ENCODE results near the gene FAM53B.

FAM53B gene

DNA sequence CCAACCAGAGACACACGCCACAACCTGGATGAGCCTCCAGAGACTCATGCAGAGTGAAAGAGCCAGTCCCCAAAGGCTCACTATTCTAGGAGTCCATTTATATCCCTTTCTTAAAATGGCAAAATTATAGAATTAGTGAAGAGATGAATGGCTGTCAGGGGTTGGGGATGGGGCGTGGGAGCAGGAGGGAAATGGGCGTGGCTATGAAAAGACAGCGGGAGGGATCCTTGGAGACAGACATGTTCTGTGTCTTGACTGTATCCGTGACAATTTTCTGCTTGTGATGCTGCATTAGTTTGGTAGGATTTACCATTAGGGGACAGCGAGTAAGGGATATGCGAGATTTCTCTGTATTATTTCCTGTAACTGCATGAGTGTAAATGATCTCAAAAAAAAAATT lies 33.0 kb downstream of the FAM53B start:
- DNase-seq, result no peak

DNA sequence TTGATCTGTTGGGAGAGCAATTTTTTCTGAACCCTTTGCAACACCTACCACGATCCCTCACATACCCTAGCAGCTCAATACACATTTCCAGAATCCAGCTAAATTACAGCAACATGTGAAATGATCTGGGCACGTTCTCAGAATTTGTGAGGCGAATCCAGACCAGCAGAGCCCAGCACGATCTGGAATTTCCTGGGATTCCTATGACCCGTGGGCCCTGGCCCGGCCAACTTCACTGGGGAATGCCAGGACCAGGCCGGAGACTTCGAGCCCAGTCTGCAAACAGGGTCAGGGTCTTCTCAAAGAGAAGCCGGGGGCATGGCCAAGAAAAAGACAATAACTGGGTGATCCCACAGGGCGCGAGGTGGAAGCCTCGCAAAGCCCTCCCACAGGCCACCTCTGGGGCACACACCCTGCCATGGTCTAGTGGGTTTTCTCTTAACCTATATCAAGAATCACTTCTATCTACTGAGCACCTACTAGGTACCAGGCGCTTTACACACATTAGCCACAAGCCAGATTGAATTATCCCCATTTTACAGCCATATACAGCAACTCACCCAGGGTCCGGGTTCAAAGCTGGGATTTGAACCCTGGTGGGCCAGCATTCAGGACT lies 33.8 kb downstream of the FAM53B start:
- DNase-seq, result no peak

DNA sequence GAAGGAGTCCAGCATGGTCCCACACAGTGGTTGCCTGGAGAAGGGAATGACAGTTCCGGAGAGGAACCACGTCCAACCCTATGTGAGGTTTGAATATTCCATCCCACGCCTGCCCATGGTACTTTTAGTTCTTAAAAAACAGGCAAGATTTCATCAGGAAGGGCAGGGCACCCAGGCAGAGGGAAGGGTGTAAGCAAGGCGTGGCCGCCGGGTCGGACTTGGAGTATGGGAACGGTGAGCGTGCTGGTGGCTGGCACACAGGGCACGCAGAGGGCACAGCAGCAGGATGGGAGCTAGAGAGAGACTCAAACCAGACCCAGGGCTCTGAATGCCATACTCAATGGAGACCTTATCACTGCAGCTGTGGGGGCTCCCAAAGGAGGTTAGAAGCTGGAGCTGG lies 34.3 kb downstream of the FAM53B start:
- DNase-seq, result peak in 11 of 58 donors; percentile 31 to 78 (median 37)

DNA sequence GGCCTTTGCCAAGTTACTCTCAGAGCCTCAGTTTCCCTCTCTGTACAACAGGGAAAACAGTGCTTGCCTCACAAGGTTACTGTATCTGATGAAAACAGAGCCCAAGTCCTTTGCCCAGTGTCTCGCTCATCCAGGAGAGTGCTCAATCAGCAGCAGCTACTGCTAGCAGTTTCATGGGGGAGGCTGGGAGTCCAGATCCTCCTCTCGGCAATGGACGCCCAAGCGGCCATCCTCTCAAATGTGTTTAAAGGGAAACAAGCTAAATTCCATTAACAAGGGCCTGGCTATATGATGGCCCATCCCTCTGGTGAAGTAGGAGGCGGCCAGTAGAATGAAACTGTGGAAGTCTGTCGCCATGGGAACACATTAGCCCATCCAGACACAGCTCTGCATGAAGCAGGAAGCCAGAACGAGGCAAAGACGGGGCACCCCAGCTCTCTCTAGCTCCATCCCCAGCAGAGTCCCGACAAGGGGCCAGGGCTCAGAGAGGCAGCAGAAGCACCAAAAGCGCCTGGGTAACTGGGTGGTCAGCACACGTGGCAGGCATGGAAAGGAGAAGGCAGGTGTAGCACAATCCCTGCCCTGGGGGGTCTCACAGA lies 35.2 kb downstream of the FAM53B start:
- peak in 15 of 58 donors; percentile 24 to 60 (median 48) for DNase-seq

DNA sequence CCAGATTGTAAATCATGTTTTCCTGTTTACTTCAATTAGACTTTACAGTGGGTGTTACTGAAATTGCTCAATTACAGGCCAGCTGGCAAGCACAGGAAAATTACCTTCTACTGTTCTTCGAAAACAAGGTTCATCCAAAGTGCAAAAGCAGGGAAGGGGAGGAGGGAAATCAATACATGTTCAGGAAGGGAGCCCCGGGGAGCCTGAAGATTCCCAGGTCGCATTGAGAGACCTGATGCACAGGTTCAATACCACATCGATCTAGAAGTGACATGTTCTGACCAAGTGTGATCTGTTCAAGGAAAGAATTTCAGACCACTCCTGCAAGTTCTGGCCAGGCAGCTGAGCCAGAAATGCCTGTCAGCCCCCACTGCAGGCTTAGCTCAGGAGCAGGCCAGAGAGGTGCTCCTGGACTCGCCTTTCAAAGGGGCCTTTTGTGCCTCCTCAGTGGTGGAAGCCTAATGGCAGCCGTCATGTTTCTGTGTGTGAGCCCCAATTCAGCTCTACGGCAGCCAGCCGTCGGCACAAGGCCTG lies 35.9 kb downstream of the FAM53B start:
- no peak for DNase-seq

DNA sequence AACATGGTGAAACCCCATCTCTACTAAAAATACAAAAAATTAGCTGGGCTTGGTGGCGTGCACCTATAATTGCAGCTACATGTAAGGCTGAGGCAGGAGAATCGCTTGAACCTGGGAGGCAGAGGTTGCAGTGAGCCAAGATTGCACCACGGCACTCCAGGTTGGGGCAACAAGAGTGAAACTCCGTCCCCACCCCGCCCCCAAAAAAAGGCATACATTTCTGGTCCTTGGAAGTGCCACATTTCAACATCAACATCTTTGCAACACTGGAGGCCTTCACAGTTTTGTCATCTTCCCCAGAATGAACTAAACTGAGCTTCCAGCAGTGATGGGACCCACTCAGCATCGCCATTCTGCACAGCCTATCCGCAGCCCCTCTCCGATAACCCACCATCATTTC lies 36.6 kb downstream of the FAM53B start:
- DNase-seq, result no peak

DNA sequence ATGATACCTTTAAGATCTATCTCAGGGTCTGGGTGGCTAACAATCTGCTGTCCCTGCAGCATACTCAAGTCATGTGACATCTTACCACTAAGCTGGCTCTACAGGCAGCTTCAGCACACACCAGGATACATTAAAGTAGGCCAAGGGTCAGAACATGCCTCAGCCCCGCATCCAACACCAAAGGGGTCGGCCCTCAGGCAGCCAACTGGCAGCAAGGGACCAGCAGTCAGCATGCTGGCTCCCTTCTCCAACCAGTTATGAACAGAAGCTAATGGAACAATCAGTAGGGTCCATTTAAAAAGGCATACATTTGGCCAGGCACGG lies 37.1 kb downstream of the FAM53B start:
- DNase-seq, result no peak

DNA sequence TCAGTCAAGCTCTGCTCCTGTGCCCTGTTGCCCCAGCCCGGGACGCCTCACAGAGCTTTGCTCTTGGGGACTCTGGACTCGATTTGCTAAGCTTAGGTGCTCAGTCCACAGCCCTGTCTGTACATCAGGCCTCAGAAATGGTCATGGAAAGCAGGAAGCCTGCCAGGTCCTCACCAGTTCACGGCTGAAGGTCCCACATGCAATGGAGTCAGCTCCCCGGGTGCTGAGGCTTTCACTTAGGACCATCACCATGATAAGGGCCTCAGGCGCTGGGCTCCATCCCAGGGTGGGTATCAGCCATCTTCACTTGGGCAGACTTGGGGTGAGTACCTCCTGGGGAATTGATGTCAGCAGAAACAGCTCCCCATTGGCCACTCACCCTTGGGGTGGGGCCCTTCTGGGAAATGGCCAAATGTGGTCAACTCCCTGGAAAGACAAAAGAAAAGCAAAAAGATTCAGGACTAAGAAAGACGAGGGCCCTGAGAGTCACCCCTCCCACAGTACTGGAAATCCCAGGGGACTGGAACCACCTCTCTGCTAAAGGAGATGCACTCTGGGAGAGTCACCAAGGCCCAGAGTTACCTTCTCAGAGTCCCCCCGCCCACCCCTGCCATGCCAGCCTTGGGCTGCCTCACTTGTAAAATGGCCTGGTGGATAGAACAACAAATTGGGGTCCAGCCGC lies 37.6 kb downstream of the FAM53B start:
- no peak for DNase-seq

DNA sequence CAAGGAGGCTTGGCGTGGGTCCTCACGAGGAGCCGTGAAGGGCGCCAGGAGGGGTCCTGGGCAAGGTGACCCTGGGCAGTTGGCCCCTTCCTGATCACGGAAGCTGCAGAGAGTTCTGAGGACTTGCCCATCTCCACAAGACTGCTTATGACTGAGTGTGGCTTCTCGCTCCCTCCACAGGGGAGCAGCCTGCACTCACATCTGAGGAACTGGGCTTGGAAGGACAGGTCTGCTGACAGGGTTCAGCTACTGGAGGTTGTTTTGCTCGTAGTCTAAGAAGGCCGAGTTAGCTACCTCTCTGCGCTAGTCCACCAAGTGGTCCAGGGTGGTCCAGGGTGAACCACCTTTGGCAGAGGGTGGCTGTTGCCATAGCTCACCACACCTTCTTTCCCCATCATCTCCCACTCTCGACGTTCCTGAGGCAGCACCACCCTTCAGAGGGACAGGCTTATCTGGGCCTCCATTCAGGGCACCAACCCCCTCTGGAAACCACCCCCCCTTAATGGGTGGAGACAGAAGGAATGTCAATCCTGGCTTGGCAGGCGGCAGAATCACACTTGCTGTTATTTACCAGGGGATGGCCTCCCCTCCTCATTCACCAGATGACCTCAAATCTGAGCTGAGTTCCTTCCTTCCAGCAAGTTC lies 38.2 kb downstream of the FAM53B start:
- peak in 22 of 58 donors; percentile 22 to 78 (median 46) for DNase-seq

DNA sequence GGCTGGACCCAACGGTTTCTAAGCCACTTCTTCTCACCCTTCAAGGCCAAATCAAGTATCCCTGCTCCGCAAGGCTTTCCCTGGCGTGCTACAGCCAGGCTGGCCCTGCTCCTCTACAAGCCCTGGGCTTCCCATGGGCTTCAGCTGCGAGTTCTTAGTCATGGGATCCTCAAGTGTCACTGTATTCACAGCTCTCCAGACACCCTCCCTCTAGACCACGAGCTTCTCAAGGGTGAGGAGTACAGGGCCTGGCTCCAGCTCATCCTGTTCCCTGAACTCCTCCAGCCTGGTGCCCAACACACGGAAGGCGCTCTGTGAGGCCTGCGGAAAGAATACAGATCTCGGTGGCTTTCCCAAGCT lies 38.8 kb downstream of the FAM53B start:
- no peak for DNase-seq

DNA sequence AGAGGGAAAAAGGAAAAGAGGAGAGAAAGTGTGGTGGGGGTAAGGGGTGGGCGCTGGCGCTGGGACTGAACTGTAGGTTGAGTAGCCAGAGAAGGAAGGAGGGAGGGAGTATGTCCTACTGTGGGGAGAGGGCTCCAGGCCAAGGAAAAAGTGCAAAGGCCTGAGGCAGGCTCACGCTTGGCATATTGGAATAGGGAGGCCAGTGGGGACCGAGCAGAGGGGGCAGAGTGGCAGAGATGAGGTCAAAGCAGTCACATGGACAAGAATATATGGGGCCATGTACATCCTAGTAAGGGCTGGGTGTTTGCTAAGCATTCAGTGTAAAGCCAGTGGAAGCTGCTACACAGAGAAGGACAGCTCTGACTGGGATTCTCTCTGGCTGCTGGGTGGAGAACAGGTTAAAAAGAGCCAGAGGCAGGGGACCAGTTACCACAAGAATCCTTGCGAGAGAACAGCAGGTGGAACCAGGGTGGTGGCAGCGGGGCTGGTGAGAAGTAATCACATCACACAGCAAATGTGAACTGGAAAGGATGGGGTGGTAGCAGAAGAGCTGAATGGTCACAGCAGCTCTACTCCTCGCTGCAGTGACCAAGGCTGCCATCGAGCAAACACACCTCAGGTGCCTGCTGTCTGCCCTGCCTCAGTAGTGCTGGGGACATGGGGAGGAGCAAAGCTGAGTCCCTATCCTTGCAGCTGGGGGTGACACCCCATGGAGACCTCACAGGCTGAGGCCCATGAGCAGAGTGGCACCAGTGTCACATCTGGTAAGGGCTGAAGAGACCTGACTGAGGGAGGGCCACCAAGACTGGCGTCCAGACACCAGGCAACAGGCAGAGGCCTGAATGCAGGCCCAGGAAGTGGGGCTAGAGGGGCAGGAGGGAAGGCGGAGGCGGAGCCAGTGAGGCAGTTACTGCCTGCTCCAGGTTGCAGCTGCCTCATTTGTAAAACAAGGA lies 39.5 kb downstream of the FAM53B start:
- DNase-seq, result no peak

DNA sequence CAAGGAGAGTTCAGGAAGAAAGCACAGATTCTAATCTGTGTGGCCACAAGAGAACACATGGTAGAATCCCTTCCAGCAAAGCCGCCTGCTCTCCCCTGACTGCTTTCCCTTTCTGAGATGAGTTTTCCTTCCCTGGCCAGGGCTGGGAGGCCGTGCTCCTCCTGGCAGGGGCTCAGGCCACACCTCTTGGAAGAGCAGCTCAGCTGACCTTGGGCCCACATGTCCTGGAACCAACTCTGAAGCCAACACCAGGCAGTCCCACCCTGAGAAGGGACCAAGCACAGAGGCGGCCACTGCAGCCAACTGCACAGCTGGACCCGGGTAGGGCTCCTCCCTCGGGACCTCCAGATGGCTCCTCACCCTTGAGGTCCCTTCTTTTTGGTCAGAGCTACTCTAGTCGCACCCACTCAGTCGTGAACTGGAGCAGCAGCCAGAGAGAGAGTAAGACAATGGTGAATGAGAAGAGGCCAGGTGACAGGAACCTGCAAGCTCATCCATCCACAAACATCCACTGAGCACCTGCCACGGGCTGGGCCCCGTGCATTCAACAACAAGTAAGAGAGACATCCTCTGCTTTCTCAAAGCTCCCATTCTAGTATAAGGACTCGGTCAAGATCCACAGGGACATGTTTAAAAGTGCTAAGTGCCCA lies 40.3 kb downstream of the FAM53B start:
- DNase-seq, result peak in 41 of 58 donors; percentile 31 to 86 (median 63)

DNA sequence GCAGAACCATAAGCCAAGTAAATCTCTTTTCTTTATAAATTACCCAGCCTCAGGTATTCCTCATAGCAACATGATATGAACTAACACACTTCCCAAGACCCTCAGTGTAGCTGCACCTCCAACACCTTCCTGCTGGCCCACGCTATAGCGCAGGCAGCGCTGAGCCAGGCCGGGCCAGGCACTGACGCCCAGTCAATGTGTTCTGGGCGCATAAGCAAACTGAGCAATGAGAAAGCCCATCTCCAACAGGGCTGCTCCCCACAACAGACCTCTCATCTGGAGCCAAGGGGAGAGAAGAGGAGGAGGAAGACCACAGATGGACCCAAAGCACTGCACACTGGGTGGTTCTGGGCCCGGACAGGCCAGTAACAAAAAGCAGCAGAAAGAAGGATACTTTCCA lies 40.8 kb downstream of the FAM53B start:
- no peak for DNase-seq

DNA sequence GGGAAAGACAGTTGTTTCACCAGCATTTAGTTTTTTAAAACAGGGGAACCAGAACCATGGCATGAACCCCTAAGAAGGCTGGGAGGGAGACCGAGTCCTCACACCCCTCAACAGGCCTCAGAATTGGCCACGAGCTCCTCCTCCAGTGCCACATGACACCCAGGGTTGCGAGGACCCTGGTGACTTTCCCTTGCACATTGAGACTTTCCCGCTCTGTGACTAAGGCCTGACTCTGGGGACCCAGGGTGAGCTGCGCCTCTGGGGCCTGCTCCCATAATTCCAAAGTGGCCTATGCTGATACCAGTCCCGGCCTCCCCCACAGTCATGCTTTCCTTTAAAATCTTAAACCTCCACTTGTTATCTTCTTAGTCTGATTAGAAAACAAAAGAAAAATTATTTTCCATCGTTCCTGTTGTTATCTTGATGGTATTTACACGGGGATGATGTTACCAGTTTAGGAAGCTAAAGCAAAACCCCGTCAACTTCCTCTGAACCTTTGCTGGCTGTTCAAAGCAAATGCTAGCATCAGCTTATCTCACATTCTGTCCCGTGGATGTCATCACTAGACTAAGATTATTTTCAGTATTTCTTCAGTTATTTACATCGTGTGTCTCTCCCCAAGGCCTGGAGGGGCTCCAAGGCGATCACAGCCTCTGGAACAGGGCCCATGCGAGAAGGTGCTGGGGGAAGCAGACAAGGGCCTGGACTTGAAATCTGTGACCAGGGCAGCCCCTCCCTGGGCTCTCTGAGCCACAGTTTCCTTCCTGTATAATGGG lies 42.1 kb downstream of the FAM53B start:
- DNase-seq, result peak in 1 of 58 donors; percentile 33

DNA sequence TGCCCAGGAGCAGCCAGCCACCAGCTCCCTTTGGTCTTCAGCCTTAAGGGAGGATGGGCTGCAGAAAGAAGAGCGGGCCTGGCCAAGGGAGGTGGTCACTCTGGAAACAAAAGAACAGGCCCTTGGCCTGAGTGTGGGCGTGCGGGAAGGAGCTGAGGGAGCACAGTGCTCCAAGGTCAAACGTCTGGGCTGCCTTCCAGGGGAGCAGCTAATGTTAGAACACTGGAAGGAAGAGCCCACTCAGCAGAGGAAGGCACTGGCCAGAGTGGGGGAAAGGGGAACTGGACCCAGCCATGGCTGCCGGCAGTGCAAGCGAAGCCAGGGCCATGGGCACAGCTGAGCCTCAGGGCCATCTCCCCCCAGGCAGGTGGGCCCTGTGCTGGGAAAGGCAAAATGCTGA lies 42.7 kb downstream of the FAM53B start:
- peak in 43 of 58 donors; percentile 29 to 85 (median 70) for DNase-seq

DNA sequence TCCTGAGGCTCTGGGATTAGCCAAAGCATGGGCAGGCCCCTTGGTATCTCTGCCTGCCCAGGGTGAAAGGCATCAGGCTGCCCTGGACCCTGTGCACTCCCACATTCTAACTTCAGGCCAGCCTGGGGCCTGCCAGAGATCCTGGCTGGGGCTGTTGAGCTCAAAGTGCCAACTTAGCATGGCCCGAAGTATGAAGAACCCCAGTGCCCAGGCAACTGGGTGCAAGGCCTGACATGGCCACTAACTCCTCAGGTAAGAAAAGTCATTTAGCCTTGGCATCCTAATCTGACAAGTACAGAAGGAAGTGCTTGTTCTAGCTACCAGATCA lies 43.2 kb downstream of the FAM53B start:
- no peak for DNase-seq

DNA sequence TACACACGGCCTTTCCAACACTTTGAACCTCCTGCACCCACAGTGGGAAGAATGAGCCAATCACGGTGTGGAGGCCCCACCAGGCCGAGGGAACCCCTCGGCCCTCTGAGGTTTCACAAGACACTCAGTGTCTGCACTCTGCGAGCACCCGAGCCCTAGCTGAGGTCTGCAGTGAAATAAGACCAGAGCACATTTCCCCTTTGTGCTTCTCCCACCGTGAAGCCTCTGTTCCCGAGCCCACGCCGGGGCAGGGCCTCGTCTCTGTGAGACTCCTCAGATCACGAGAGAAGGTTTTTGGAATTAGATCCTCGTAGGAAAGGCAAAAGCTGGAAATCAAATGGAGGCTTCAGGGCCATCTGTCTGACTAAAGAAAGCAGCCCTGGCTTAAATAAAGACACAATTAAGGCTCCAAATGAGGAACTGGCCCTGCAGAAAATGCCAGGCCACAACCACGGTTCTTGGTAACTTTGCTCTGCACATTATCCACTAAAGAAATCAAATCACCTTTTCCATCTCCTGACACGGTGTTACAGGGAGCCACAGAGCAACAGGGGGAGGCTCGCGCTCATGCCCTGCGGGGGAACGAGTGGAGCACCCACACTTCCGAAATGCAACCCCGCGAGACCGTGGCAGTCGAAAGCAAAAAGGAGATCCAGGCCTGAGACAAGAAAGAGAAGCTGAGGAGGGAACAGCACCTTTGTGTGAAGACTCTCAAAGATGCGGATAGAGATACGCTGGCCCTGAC lies 43.7 kb downstream of the FAM53B start:
- DNase-seq, result no peak

DNA sequence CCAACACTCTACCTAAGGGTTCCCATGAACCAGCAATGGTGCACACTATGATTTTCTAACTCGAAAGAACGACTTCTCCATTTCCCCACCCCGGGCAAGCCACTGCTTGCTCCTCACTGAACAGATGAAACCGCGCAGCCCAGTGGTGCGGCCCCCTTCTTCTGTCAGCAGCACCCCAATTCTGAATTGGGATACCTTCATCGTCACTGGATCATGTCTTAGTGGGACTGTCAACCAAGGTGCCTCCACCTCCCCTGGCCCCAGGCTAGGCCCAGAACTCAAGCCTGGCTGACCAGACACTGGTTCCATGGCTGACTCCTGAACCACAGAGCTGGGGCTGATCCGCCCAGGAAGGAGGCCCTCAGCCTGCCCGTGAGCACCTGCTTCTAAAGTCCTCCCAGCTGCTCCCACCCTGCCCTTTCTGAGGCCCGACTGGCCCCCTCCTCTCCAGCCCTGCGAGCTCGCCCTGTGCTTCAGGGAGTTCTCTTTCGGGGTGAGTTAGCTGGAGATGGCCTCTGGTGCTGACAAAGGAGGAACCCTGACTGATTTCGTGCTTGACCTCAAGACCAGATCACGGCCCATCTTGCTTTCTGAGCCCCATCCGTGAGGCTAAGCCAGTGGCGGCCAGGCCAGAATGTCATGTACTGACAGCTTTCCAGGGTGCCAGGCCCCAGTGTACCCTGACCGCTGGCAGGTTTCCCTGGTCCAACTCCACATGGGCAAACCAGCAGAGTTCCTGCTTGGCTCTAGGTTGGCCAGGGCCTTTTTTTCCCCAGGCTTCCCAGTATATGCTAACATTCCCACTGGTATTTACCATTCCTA lies 44.5 kb downstream of the FAM53B start:
- no peak for DNase-seq
